Neural progenitor cell (in vitro differentiated cells): ENCODE results near the gene KIF15.

ENCODE experiments used
- CTCF ChIP-seq: fragments of 200-600 bp; sonication (generic); IDR thresholded peaks from 2 replicates; pipeline ENCODE4 v1.5.1; 2017; ENCODE audit warnings: antibody characterized with exemption, mild to moderate bottlenecking
- EZH2 ChIP-seq: fragments of 200-600 bp; sonication (generic); IDR thresholded peaks from 2 replicates; pipeline ENCODE4 v1.6.1; 2017; ENCODE audit warnings: antibody characterized with exemption, mild to moderate bottlenecking, moderate library complexity

DNA sequence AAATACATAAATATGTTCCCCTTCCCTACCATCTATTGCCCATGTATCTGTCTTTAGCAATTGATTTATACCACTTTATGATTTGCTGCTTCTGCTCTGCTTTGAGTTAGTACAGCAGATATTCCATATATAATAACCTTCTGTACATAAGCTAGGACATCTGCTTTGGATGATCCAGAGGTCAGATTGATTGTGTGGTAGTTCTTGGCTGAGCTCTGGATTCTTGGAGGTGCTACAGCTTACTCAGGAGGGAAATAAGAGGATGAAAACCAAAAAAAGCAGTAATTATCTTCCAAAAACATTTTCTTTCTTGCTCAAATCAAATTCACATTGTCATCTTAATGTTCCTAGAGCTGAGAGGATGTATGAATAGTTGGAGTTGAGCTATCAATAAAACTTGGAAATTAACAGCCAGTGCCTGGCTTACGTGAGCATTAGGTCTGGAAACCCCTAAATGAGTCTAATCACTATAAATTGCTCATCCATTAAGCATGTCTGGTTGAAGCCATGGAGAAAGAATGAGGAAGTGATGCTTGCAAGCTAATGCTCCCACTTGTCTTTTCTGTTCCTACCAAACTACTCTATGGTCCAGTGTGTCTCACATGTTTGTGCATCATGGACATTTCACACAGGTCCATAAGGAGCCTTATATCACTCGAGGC, 63.8 kb downstream of the KIF15 start:
- TF ChIP-seq CTCF = no peak
- TF ChIP-seq EZH2 = no peak
